KOPT-K1 (cell line): ENCODE results near the gene PLA2G4C.

Experiments
- H3K27ac ChIP-seq: fragments of 200-600 bp; sonication (generic); 2 replicates; pipeline ENCODE4 v1.5.1; 2016; ENCODE audit warnings: antibody characterized with exemption, mild to moderate bottlenecking, low read depth, low read length; ENCODE audit not compliant: poor library complexity, severe bottlenecking
- H3K36me3 ChIP-seq: fragments of 200-600 bp; sonication (generic); 2 replicates; pipeline ENCODE4 v1.5.1; 2017; ENCODE audit warnings: antibody characterized with exemption, mild to moderate bottlenecking, low read length, moderate library complexity; ENCODE audit not compliant: insufficient read depth
- H3K9me3 ChIP-seq: fragments of 200-600 bp; sonication (generic); 2 replicates; pipeline ENCODE4 v1.5.1; 2017; ENCODE audit warnings: antibody characterized with exemption, low read length, mild to moderate bottlenecking; ENCODE audit not compliant: insufficient read depth, poor library complexity, severe bottlenecking

Gene PLA2G4C

DNA sequence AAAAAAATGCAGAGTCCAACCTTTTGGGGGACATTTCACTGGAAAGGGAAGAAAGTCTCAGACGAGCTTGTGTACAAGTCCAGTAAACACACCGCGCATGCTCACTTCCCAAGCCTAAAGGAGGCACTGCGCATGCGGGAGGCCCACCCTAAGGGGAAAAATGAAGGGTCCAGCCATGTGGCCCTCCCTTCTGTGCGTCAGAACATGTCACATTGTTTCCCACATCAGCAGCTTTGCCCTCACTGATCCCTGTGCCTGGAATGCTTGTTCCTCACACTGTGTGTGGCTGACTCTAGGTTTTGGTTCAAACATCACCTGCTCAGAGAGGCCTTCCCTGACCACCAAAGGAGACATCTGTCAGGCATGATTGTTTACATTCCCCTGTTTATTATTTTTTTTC is 111.8 kb downstream of the PLA2G4C start:
- no peaks in the 10 kb centered on the region for H3K9me3 ChIP-seq
- H3K27ac ChIP-seq: no peak overlapping the region
- no peaks in the 10 kb centered on the region for H3K36me3 ChIP-seq
